Mesenchymal stem cell (in vitro differentiated cells and primary cell): ENCODE results near the gene NAXD.
A peak's percentile ranks its signal among the peaks of the same experiment; 100 is the strongest.

Experiments
- DNase-seq: peaks from one replicate; pipeline ENCODE4 v3.0.0-alpha.2; 2013
- H2AFZ ChIP-seq: one replicate; pipeline ENCODE4 v1.6.1; 2013; ENCODE audit warnings: low read depth, mild to moderate bottlenecking, control low read depth, inconsistent platforms, low read length, moderate library complexity
- H2AK5ac ChIP-seq: 2 replicates; pipeline ENCODE4 v1.6.1; 2013; ENCODE audit warnings: low read length, moderate library complexity, mild to moderate bottlenecking, inconsistent platforms; ENCODE audit not compliant: severe bottlenecking
- H2BK120ac ChIP-seq: one replicate; pipeline ENCODE4 v1.6.1; 2013; ENCODE audit warnings: low read depth, mild to moderate bottlenecking, inconsistent platforms, low read length, moderate library complexity
- H2BK12ac ChIP-seq, 2 experiments: one replicate each; pipeline ENCODE4 v1.6.1; 2013; ENCODE audit warnings: inconsistent platforms in 2 of 2, low read length in 2 of 2, mild to moderate bottlenecking in 2 of 2, moderate library complexity in 2 of 2, control low read depth in 1 of 2
- H2BK15ac ChIP-seq: one replicate; pipeline ENCODE4 v1.6.1; 2013; ENCODE audit warnings: mild to moderate bottlenecking, low read depth, inconsistent platforms; ENCODE audit not compliant: poor library complexity, severe bottlenecking
- H2BK5ac ChIP-seq: 2 replicates; pipeline ENCODE4 v1.6.1; 2013; ENCODE audit warnings: low read depth, mild to moderate bottlenecking, low read length, control low read depth, inconsistent platforms; ENCODE audit not compliant: poor library complexity, severe bottlenecking
- H3K14ac ChIP-seq, 2 experiments: one replicate each; pipeline ENCODE4 v1.6.1; 2013; ENCODE audit warnings: inconsistent platforms in 2 of 2, low read length in 2 of 2, control low read depth in 1 of 2, mild to moderate bottlenecking in 1 of 2, moderate library complexity in 1 of 2
- H3K18ac ChIP-seq, 2 experiments: one replicate each; pipeline ENCODE4 v1.6.1; 2013; ENCODE audit warnings: inconsistent platforms in 2 of 2, low read length in 2 of 2, control low read depth in 1 of 2, low read depth in 1 of 2, mild to moderate bottlenecking in 1 of 2
- H3K23ac ChIP-seq, 2 experiments: one replicate each; pipeline ENCODE4 v1.6.1; 2013; ENCODE audit warnings: inconsistent platforms in 2 of 2, low read length in 2 of 2, mild to moderate bottlenecking in 2 of 2, moderate library complexity in 2 of 2, control low read depth in 1 of 2
- H3K27ac ChIP-seq: 2 replicates; pipeline ENCODE4 v1.5.1; 2013; ENCODE audit warnings: mild to moderate bottlenecking, moderate library complexity, low read length, control low read depth, inconsistent platforms; ENCODE audit not compliant: poor library complexity, severe bottlenecking
- H3K27me3 ChIP-seq, 2 experiments: 2 replicates each; pipeline versions ENCODE4 v1.6.1 to v1.7.0; 2013; ENCODE audit warnings: low read length in 2 of 2, mild to moderate bottlenecking in 2 of 2, moderate library complexity in 2 of 2, control low read depth in 1 of 2, inconsistent platforms in 1 of 2; ENCODE audit not compliant: control insufficient read depth in 1 of 2, insufficient read depth in 1 of 2
- H3K36me3 ChIP-seq, 2 experiments: 2 replicates each; pipeline versions ENCODE4 v1.6.1 to v1.7.0; 2013; ENCODE audit warnings: low read length in 2 of 2, control low read depth in 1 of 2, inconsistent platforms in 1 of 2, low read depth in 1 of 2, mild to moderate bottlenecking in 1 of 2; ENCODE audit not compliant: insufficient read depth in 2 of 2, control insufficient read depth in 1 of 2
- H3K4ac ChIP-seq, 2 experiments: one replicate each; pipeline ENCODE4 v1.6.1; 2013; ENCODE audit warnings: inconsistent platforms in 2 of 2, low read length in 2 of 2, mild to moderate bottlenecking in 2 of 2, moderate library complexity in 2 of 2, control low read depth in 1 of 2, low read depth in 1 of 2
- H3K4me1 ChIP-seq: 2 replicates; pipeline ENCODE4 v1.6.1; 2013; ENCODE audit warnings: low read depth, low read length, control low read depth; ENCODE audit not compliant: control insufficient read depth, insufficient read depth
- H3K4me2 ChIP-seq: 2 replicates; pipeline ENCODE4 v1.6.1; 2013; ENCODE audit warnings: low read length, mild to moderate bottlenecking, inconsistent platforms; ENCODE audit not compliant: poor library complexity, severe bottlenecking
- H3K4me3 ChIP-seq, 2 experiments: 2 replicates each; pipeline versions ENCODE4 v1.5.1 to v1.7.0; 2013; ENCODE audit warnings: low read length in 2 of 2, mild to moderate bottlenecking in 2 of 2, control low read depth in 1 of 2, low read depth in 1 of 2; ENCODE audit not compliant: insufficient read depth in 1 of 2
- H3K79me1 ChIP-seq: replicated peaks from 2 replicates; pipeline ENCODE4 v1.6.1; 2013; ENCODE audit warnings: mild to moderate bottlenecking, control low read depth, low read length, inconsistent platforms; ENCODE audit not compliant: poor library complexity, severe bottlenecking
- H3K9ac ChIP-seq: 2 replicates; pipeline ENCODE4 v1.7.0; 2013; ENCODE audit warnings: mild to moderate bottlenecking, low read length, moderate library complexity
- H3K9me3 ChIP-seq: 2 replicates; pipeline ENCODE4 v1.7.0; 2013; ENCODE audit warnings: mild to moderate bottlenecking, low read length; ENCODE audit not compliant: control insufficient read depth
- H4K8ac ChIP-seq: one replicate; pipeline ENCODE4 v1.6.1; 2013; ENCODE audit warnings: inconsistent platforms, mild to moderate bottlenecking, low read length, moderate library complexity
- H4K91ac ChIP-seq: one replicate; pipeline ENCODE4 v1.6.1; 2013; ENCODE audit warnings: mild to moderate bottlenecking, low read length, inconsistent platforms
- WGBS: methylation state at CpG from one replicate; pipeline ENCODE4 v1.1.7; 2013; ENCODE audit warnings: mixed read lengths; 5-methylcytosine and 5-hydroxymethylcytosine counted together

NAXD gene

GRCh38 chr13:110570886-110571285 is 44.5 kb upstream of the NAXD start:
- no peaks in the 10 kb centered on the region for H3K9me3 ChIP-seq
- no peak overlapping the region for H4K8ac ChIP-seq
- H3K14ac ChIP-seq, result no peak overlapping the region
- no peak overlapping the region for H2BK12ac ChIP-seq
- no peak overlapping the region for H3K9ac ChIP-seq
- H3K4me3 ChIP-seq, result no peak overlapping the region
- H3K79me1 ChIP-seq, result no peaks in the 10 kb centered on the region
- 92% methylated on average over 10 of the region's 10 CpGs for WGBS
- H3K36me3 ChIP-seq, result no peaks in the 10 kb centered on the region
- H3K4me1 ChIP-seq, result peaks cover 7% of the 10 kb centered on the region
- H3K23ac ChIP-seq, result no peak overlapping the region
- no peak overlapping the region for H2AFZ ChIP-seq
- peaks cover 9 to 54% of the 10 kb centered on the region in 2 experiments for H3K27me3 ChIP-seq
- no peak overlapping the region for H2BK120ac ChIP-seq
- no peak overlapping the region for H2AK5ac ChIP-seq
- H2BK15ac ChIP-seq, result no peak overlapping the region
- no peak overlapping the region for H4K91ac ChIP-seq
- H3K18ac ChIP-seq, result no peak overlapping the region
- no peak overlapping the region for H3K4me2 ChIP-seq
- DNase-seq, result no peak
- no peak overlapping the region for H3K4ac ChIP-seq
- no peak overlapping the region for H3K27ac ChIP-seq
- H2BK5ac ChIP-seq, result no peak overlapping the region

GRCh38 chr13:110571896-110572777 is 43.2 kb upstream of the NAXD start:
- H3K4me1 ChIP-seq, result peaks cover 7% of the 10 kb centered on the region
- no peak overlapping the region for H2BK12ac ChIP-seq
- H3K27me3 ChIP-seq, result peaks cover 9 to 57% of the 10 kb centered on the region in 2 experiments
- peak overlapping the region in 1 of 2 experiments; percentile 13 for H3K4ac ChIP-seq
- no peak overlapping the region for H3K23ac ChIP-seq
- H2AFZ ChIP-seq, result no peak overlapping the region
- no peak overlapping the region for H2BK15ac ChIP-seq
- H4K8ac ChIP-seq, result no peak overlapping the region
- H4K91ac ChIP-seq, result no peak overlapping the region
- DNase-seq, result no peak
- H3K9ac ChIP-seq, result no peak overlapping the region
- H2BK120ac ChIP-seq, result no peak overlapping the region
- no peaks in the 10 kb centered on the region for H3K79me1 ChIP-seq
- no peak overlapping the region for H3K14ac ChIP-seq
- no peak overlapping the region for H3K18ac ChIP-seq
- no peak overlapping the region for H3K4me2 ChIP-seq
- H3K36me3 ChIP-seq, result no peaks in the 10 kb centered on the region
- H2AK5ac ChIP-seq, result no peak overlapping the region
- H3K9me3 ChIP-seq, result no peaks in the 10 kb centered on the region
- no peak overlapping the region for H3K27ac ChIP-seq
- no peak overlapping the region for H3K4me3 ChIP-seq
- H2BK5ac ChIP-seq, result no peak overlapping the region
- 90% methylated on average over 19 of the region's 20 CpGs for WGBS

DNA sequence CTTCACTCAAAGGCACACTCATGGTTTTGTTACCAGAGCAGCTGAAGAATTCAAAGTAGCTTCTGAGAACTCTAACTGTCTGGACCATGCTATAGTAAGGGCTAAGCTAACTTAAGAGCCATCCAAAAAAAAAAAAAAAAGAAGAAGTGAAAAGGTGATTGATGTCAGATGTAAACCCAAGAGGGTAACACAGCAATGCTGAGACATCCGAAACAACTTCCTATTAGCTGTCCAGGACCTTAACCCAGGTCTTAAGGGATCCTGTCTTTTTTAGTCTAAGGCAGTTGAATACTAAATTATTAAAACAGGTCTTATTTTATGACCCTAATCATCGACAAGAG is 42.6 kb upstream of the NAXD start:
- no peak overlapping the region for H3K23ac ChIP-seq
- 92% methylated on average over 1 of the region's 2 CpGs for WGBS
- peaks cover 7% of the 10 kb centered on the region for H3K4me1 ChIP-seq
- H3K18ac ChIP-seq, result no peak overlapping the region
- no peak overlapping the region for H2BK120ac ChIP-seq
- no peak overlapping the region for H2AK5ac ChIP-seq
- H3K4me3 ChIP-seq, result no peak overlapping the region
- H2BK5ac ChIP-seq, result no peak overlapping the region
- DNase-seq, result no peak
- no peak overlapping the region for H4K8ac ChIP-seq
- no peak overlapping the region for H3K9ac ChIP-seq
- H3K27ac ChIP-seq, result no peak overlapping the region
- H2BK15ac ChIP-seq, result no peak overlapping the region
- no peak overlapping the region for H2BK12ac ChIP-seq
- no peaks in the 10 kb centered on the region for H3K36me3 ChIP-seq
- no peaks in the 10 kb centered on the region for H3K9me3 ChIP-seq
- H3K14ac ChIP-seq, result no peak overlapping the region
- H2AFZ ChIP-seq, result no peak overlapping the region
- H3K4me2 ChIP-seq, result no peak overlapping the region
- no peaks in the 10 kb centered on the region for H3K79me1 ChIP-seq
- no peak overlapping the region for H4K91ac ChIP-seq
- peaks cover 9 to 57% of the 10 kb centered on the region in 2 experiments for H3K27me3 ChIP-seq
- no peak overlapping the region for H3K4ac ChIP-seq

- 87% methylated on average over 9 of the region's 9 CpGs for WGBS
- H3K36me3 ChIP-seq, result no peaks in the 10 kb centered on the region
Measured at GRCh38 chr13:110574161-110574560, 41.2 kb upstream of the NAXD start.

More at GRCh38 chr13:110574161-110574560, 41.2 kb upstream of the NAXD start:
- Histone ChIP-seq H3K9ac (no peak overlapping the region), H3K27me3 (peaks cover 9 to 53% of the 10 kb centered on the region in 2 experiments), H2AFZ (no peak overlapping the region), H3K18ac (no peak overlapping the region), H3K27ac (no peak overlapping the region), H3K9me3 (no peaks in the 10 kb centered on the region), H2AK5ac (no peak overlapping the region), H4K8ac (no peak overlapping the region), H2BK120ac (no peak overlapping the region), H4K91ac (no peak overlapping the region), H2BK12ac (no peak overlapping the region), H3K79me1 (no peaks in the 10 kb centered on the region), H3K4ac (no peak overlapping the region), H3K14ac (no peak overlapping the region), H3K4me1 (peaks cover 7% of the 10 kb centered on the region), H3K4me2 (no peak overlapping the region), H2BK5ac (no peak overlapping the region), H3K4me3 (no peak overlapping the region), H3K23ac (no peak overlapping the region), H2BK15ac (no peak overlapping the region)
- no peak for DNase-seq
